GM23338 (cell line): ENCODE measurements around the gene QRFP.

Experiments used
- CTCF ChIP-seq, 2 experiments: fragments of 200-600 bp in 1 of 2; sonication (generic) in 1 of 2; conservative IDR thresholded peaks; 2 replicates each; pipeline versions ENCODE4 v1.5.1 to v1.6.1; 2016 to 2017; ENCODE audit warnings: antibody characterized with exemption in 2 of 2, low read depth in 2 of 2, mild to moderate bottlenecking in 2 of 2, moderate library complexity in 1 of 2
- REST ChIP-seq: IDR thresholded peaks from one replicate; pipeline ENCODE4 v1.6.1; 2018; ENCODE audit warnings: antibody characterized with exemption; ENCODE audit not compliant: unreplicated experiment

- TF ChIP-seq REST (no peak), CTCF (conservative IDR thresholded peaks at IDR 0.05; ENCODE audit: low read depth in 2 of 2) (no peak)
Measured at GRCh38 chr9:130924448-130924788, 27.8 kb upstream of the QRFP start.
